ENCODE measurements around the gene IL37. TPM values are rescaled to one million over a fixed set of nuclear protein-coding genes. Genes with fewer than 3 reads are reported as not detected.

Gene IL37
- total RNA-seq, 4 donors from 2014 or later = 1.1 to 2.6 TPM; not detected in 2

DNA sequence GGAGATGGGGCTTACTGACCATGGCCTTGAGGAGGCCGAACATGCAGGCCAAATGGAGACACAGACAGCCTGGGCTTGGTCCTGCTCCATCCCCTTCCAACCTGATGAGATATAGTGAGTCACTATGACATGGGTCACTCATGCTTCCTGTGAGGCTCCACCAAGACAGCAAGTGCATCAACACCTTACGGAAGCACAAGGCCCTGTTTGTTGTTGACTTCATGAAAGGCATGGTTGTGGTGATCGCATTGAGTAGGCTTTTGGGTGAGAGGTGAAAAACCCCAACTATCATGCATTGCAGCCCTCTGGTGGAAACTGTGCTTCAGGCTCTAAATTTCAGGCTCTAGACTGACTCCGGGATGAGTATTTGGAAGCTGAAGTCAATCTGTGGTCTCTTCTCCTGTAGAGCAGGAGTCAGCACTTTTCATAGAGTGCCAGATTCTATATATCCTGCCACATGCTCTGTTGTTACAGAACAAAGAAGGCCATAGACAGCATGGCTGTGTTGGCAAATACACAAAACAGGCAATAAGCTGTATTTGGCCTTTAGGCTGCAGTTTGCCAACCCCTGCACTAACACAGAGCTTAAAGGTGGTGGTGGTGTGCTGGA is 10.1 kb downstream of the IL37 start:
- 50 to 60% methylated on average over 1 to 4 of the region's 4 CpGs for WGBS, 2 donors (ENCODE audit: low coverage in 1 of 2)
- in situ Hi-C loops (cut with MboI; ENCODE audit: low pct_ligation_motif_present in 1 of 4, low pct_unique_long_range_greater_than_20kb in 1 of 4, low sequenced_read_pairs in 3 of 4) = no loop called here
- Histone ChIP-seq H3K27ac (no peak overlapping the region), H3K27me3 (no peaks in the 10 kb centered on the region), H3K4me1 (peaks cover 0 to 30% (median 17%) of the 10 kb centered on the region in 4 donors), H3K9me3 (no peaks in the 10 kb centered on the region), H3K4me3 (no peak overlapping the region), H3K36me3 (no peaks in the 10 kb centered on the region)
- TF ChIP-seq, protein P1, sequence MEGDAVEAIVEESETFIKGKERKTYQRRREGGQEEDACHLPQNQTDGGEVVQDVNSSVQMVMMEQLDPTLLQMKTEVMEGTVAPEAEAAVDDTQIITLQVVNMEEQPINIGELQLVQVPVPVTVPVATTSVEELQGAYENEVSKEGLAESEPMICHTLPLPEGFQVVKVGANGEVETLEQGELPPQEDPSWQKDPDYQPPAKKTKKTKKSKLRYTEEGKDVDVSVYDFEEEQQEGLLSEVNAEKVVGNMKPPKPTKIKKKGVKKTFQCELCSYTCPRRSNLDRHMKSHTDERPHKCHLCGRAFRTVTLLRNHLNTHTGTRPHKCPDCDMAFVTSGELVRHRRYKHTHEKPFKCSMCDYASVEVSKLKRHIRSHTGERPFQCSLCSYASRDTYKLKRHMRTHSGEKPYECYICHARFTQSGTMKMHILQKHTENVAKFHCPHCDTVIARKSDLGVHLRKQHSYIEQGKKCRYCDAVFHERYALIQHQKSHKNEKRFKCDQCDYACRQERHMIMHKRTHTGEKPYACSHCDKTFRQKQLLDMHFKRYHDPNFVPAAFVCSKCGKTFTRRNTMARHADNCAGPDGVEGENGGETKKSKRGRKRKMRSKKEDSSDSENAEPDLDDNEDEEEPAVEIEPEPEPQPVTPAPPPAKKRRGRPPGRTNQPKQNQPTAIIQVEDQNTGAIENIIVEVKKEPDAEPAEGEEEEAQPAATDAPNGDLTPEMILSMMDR (IDR thresholded peaks at IDR 0.05) = no peak
- TF ChIP-seq POLR2AphosphoS5 (IDR thresholded peaks at IDR 0.05) (no peak), EP300 (IDR thresholded peaks at IDR 0.05; ENCODE audit: low read depth) (no peak)
- intact Hi-C loops (cut with DNase I; ENCODE audit: low total_unique reads) = no loop called here
- DNase-seq = no peak

DNA sequence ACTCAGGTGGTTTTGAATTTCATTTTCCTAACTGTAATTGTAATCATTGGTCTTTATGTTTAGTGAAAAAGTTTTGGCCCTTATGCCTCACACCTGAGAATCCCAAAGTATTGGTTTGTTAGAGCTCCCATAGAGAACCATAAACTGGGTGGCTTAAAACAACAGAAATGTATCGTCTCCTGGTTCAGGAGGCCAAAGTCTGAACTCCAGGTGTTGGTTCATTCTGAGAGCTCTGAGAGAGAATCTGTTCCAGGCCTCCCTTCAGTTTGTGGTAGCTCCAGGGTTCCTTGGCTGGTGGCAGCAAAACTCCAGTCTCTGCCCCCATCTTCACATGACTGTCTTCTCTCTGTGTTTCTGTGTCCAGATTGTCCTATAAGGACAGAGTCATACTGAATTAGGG is 11.0 kb downstream of the IL37 start:
- TF ChIP-seq, protein P1 (IDR thresholded peaks at IDR 0.05) = no peak
- TF ChIP-seq POLR2AphosphoS5 (IDR thresholded peaks at IDR 0.05) (no peak), EP300 (IDR thresholded peaks at IDR 0.05; ENCODE audit: low read depth) (no peak), POLR2A (IDR thresholded peaks at IDR 0.05) (no peak)
- Histone ChIP-seq H3K9me3 (no peaks in the 10 kb centered on the region), H3K4me1 (peaks cover 0 to 30% (median 17%) of the 10 kb centered on the region in 4 donors), H3K27me3 (no peaks in the 10 kb centered on the region), H3K36me3 (no peaks in the 10 kb centered on the region), H3K4me3 (no peak overlapping the region), H3K27ac (peak overlapping the region in 3 of 4 donors; percentile 13 to 52 (median 15))
- 43 to 57% methylated on average over 1 of the region's 1 CpG for WGBS, 2 donors (ENCODE audit: low coverage in 1 of 2)
- intact Hi-C loops (cut with DNase I; ENCODE audit: low total_unique reads) = no loop called here
- in situ Hi-C loops (cut with MboI; ENCODE audit: low pct_ligation_motif_present in 1 of 4, low pct_unique_long_range_greater_than_20kb in 1 of 4, low sequenced_read_pairs in 3 of 4) = no loop called here
- DNase-seq = peak; percentile 15

DNA sequence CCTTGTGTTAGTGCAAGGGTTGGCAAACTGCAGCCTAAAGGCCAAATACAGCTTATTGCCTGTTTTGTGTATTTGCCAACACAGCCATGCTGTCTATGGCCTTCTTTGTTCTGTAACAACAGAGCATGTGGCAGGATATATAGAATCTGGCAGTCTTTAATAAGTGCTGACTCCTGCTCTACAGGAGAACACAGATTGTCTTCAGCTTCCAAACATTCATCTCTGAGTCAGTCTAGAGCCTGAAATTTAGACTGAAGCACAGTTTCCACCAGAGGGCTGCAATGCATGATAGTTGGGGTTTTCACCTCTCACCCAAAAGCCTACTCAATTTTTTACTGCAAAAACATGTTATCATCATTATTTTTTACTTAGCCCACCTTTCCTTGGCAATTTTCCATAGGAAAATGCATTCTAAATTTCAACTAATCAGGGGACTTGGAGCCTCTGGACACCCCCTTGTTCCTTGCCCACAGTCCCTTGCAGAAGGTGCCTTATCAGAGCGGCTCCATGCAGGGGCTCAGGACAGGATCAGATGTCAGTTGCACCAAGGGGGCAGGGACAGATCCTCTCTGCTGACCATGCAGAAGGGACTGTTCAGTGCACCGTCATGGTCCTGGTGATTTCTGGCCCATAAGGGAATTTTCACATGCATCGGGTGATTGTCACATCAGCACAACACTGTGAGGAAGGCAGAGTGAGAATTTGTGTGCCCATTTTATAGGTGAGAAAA is 12.4 kb downstream of the IL37 start:
- Histone ChIP-seq H3K9me3 (no peaks in the 10 kb centered on the region), H3K27me3 (no peaks in the 10 kb centered on the region), H3K36me3 (no peaks in the 10 kb centered on the region), H3K4me3 (no peak overlapping the region), H3K4me1 (peaks cover 0 to 30% (median 17%) of the 10 kb centered on the region in 4 donors), H3K27ac (peak overlapping the region in 2 of 4 donors; percentile 46 to 79)
- intact Hi-C loops (cut with DNase I; ENCODE audit: low total_unique reads) (no loop called here), in situ Hi-C loops (cut with MboI; ENCODE audit: low pct_ligation_motif_present in 1 of 4, low pct_unique_long_range_greater_than_20kb in 1 of 4, low sequenced_read_pairs in 3 of 4) (no loop called here)
- WGBS, 2 donors (ENCODE audit: low coverage in 1 of 2) = 93% methylated on average over 3 of the region's 3 CpGs; no CpG with 5 or more reads in 1 of the 2 donors
- no peak for DNase-seq
- TF ChIP-seq, protein P1 (IDR thresholded peaks at IDR 0.05) = no peak
- TF ChIP-seq POLR2A (IDR thresholded peaks at IDR 0.05) = no peak
- no peak for TF ChIP-seq EP300 (IDR thresholded peaks at IDR 0.05; ENCODE audit: low read depth)
- no peak for TF ChIP-seq POLR2AphosphoS5 (IDR thresholded peaks at IDR 0.05)

DNA sequence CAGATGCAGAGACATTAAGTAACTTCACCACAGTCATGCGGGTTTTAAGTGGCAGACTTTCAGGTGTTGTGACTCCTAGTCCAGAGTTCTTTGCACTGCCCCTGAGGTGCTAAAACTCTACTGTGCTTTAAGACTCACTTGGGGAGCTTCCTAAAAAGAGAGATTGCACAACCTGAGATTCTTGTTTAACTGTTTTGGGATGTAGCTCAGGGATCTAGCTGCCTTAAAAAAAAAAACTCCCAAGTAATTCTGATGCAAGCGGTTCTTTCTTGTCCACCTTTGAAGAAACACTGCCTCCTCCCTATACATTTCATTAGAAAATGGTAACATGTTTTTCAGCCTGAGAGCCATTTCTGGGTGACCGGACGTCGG is 13.0 kb downstream of the IL37 start:
- no peaks in the 10 kb centered on the region for H3K27me3 ChIP-seq
- in situ Hi-C loops (cut with MboI; ENCODE audit: low pct_ligation_motif_present in 1 of 4, low pct_unique_long_range_greater_than_20kb in 1 of 4, low sequenced_read_pairs in 3 of 4) (no loop called here), intact Hi-C loops (cut with DNase I; ENCODE audit: low total_unique reads) (no loop called here)
- H3K9me3 ChIP-seq = no peaks in the 10 kb centered on the region
- no peak overlapping the region for H3K4me3 ChIP-seq
- H3K36me3 ChIP-seq = no peaks in the 10 kb centered on the region
- TF ChIP-seq POLR2A (IDR thresholded peaks at IDR 0.05) (no peak), POLR2AphosphoS5 (IDR thresholded peaks at IDR 0.05) (no peak), EP300 (IDR thresholded peaks at IDR 0.05; ENCODE audit: low read depth) (no peak)
- TF ChIP-seq, protein P1 (IDR thresholded peaks at IDR 0.05) = no peak
- H3K4me1 ChIP-seq = peaks cover 0 to 30% (median 17%) of the 10 kb centered on the region in 4 donors
- H3K27ac ChIP-seq = peak overlapping the region; percentile 46 to 79 (median 62)
- no peak for DNase-seq
- 87 to 100% methylated on average over 1 to 5 of the region's 5 CpGs for WGBS, 2 donors (ENCODE audit: low coverage in 1 of 2)
